ENCODE measurements around the gene TEC.

TEC gene

GRCh38 chr4:48210966-48211328 lies 58.7 kb downstream of the TEC start:
- no peak overlapping the region for H3K4me3 ChIP-seq (ENCODE audit: low read depth, low read length)
- in situ Hi-C loops (cut with HindIII; ENCODE audit: low sequenced_read_pairs), result no loop called here
- TF ChIP-seq CTCF (IDR thresholded peaks at IDR 0.05; ENCODE audit: low read depth, low read length), result no peak
- no peak for DNase-seq (ENCODE audit: low read depth, low spot score)

- in situ Hi-C loops (cut with HindIII; ENCODE audit: low sequenced_read_pairs), result no loop called here
- H3K4me3 ChIP-seq (ENCODE audit: low read depth, low read length), result no peak overlapping the region
- no peak for DNase-seq (ENCODE audit: low read depth, low spot score)
- TF ChIP-seq CTCF (IDR thresholded peaks at IDR 0.05; ENCODE audit: low read depth, low read length), result no peak
Observed at GRCh38 chr4:48205626-48206025, 64.0 kb downstream of the TEC start.

- DNase-seq (ENCODE audit: low read depth, low spot score), result no peak
- in situ Hi-C loops (cut with HindIII; ENCODE audit: low sequenced_read_pairs), result no loop called here
- no peak overlapping the region for H3K4me3 ChIP-seq (ENCODE audit: low read depth, low read length)
- no peak for TF ChIP-seq CTCF (IDR thresholded peaks at IDR 0.05; ENCODE audit: low read depth, low read length)
Observed at GRCh38 chr4:48205107-48205506, 64.5 kb downstream of the TEC start.

GRCh38 chr4:48203819-48204218 lies 65.8 kb downstream of the TEC start:
- H3K4me3 ChIP-seq (ENCODE audit: low read depth, low read length), result no peak overlapping the region
- in situ Hi-C loops (cut with HindIII; ENCODE audit: low sequenced_read_pairs), result no loop called here
- DNase-seq (ENCODE audit: low read depth, low spot score), result no peak
- no peak for TF ChIP-seq CTCF (IDR thresholded peaks at IDR 0.05; ENCODE audit: low read depth, low read length)

GRCh38 chr4:48197643-48198237 lies 71.9 kb downstream of the TEC start:
- TF ChIP-seq CTCF (IDR thresholded peaks at IDR 0.05; ENCODE audit: low read depth, low read length), result no peak
- in situ Hi-C loops (cut with HindIII; ENCODE audit: low sequenced_read_pairs), result no loop called here
- no peak for DNase-seq (ENCODE audit: low read depth, low spot score)
- no peak overlapping the region for H3K4me3 ChIP-seq (ENCODE audit: low read depth, low read length)

GRCh38 chr4:48196758-48197504 lies 72.7 kb downstream of the TEC start:
- TF ChIP-seq CTCF (IDR thresholded peaks at IDR 0.05; ENCODE audit: low read depth, low read length), result no peak
- in situ Hi-C loops (cut with HindIII; ENCODE audit: low sequenced_read_pairs), result no loop called here
- no peak for DNase-seq (ENCODE audit: low read depth, low spot score)
- no peak overlapping the region for H3K4me3 ChIP-seq (ENCODE audit: low read depth, low read length)
